CD1c-positive myeloid dendritic cell (primary cell): Measurements from ENCODE around the gene TMEM184B.

ENCODE experiments used
- DNase-seq: peaks from one replicate; pipeline ENCODE4 v3.0.0-alpha.2; 2016; ENCODE audit errors: extremely low spot score

The TMEM184B gene

DNA sequence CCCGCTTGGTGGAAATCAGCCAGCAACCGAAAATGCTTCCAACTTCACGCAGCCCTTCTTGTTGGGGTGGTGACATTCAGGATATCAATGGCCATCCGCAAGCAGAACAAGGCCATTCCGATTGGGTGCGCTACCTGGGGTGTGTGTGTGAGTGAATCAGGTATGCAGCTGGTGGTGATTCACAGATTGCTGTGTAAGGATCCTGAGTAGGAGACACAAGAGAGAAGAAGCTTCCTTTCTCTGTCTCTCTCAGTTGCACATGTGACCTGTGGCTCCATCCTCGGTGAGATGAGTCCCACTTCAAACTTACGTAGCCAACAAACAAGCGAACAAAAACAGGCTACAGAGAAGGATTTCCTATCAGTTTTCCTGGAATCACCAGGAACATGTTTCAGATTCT lies 9.6 kb upstream of the TMEM184B start:
- DNase-seq = no peak

DNA sequence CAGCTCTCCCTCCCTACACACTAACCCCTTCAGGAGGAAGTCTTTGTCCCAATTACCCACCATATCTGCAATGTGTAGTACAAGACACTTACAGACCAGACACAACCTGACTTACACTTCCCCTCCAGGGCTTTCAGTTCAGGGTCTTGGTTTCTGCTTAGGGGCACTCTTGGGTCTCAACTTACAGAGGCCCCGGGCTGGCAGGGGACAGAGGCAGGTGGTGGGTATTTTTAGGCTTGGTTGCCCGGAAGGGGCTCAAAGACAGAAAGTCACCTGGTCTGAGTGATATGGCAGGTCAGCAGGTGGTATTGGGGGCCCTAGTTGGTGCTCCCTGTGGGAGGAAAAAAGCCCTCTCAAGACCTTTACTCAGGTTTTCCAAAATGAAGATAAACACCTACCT lies 3.4 kb upstream of the TMEM184B start:
- DNase-seq = no peak

DNA sequence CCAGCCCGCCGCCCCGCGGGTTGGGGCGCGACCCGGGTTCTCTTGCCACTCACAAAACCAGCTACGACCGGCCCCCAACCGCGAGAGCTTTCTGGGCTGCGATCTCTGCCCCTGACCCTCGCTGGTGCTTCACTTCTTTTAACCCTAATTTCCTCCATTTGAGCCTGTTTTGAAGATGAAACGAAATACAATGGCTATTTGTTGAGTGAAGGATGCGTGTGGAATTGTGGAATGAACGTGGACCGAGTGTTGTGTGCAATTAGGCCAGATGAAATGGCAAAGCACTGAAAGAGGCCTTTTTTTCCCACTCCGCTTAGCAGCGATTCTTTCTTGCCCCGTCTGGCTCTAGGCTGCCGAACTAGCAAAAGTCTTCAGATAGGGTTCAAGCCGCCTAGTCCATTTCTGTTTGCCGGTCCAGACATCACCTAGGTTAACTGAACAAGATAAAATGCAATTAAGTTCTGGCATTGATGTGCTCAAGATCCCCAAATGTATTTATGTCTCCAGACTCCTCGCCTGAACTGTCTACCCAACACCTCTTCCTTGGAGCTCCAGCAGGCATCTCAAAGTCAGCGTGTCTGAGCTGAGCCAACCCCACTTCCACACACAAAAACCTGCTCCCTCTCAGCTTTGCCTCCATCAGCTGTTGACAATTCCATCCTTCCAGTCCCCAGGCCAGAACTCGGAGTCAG lies 471 bp upstream of the TMEM184B start:
- DNase-seq = no peak

DNA sequence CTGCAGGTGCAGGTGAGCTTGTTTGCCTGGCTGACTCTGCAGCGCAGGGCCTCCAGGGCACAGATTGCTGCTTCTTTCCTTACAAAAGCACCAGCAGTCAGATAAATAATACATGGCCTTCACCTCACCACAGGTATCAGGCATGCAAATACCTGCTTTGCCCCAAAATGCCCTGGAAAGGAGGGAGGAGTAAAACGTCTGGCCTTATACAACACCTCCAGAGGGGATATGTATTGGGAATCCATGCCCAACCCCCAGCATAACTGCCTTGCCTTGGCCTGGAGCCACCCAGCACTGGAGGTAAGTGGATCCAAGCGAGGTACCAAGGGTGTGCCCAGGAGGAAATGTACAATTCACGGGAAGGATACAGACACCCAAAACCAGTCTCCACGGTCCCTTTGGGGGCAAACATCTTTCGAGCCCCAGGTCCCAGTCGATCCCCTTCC lies 860 bp downstream of the TMEM184B start:
- no peak for DNase-seq

DNA sequence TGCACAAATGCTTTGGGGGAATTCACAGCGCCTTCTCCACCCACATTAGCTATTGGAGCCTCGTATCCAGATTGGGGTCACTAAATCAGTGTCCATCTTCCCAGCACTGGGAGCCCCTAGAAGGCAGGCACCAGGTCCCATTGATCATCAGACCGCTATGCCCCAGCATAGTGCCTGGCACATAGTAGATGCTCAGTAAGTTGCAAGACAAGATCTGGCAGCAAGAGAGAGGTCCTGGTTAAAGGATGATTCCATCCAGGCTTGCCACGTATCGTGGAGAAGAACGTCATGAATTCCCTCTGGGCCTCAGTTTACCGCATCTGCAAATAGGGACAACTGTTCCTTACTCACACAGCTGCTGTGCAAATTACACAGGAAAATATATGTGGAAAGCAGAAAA lies 1.7 kb downstream of the TMEM184B start:
- DNase-seq = no peak

DNA sequence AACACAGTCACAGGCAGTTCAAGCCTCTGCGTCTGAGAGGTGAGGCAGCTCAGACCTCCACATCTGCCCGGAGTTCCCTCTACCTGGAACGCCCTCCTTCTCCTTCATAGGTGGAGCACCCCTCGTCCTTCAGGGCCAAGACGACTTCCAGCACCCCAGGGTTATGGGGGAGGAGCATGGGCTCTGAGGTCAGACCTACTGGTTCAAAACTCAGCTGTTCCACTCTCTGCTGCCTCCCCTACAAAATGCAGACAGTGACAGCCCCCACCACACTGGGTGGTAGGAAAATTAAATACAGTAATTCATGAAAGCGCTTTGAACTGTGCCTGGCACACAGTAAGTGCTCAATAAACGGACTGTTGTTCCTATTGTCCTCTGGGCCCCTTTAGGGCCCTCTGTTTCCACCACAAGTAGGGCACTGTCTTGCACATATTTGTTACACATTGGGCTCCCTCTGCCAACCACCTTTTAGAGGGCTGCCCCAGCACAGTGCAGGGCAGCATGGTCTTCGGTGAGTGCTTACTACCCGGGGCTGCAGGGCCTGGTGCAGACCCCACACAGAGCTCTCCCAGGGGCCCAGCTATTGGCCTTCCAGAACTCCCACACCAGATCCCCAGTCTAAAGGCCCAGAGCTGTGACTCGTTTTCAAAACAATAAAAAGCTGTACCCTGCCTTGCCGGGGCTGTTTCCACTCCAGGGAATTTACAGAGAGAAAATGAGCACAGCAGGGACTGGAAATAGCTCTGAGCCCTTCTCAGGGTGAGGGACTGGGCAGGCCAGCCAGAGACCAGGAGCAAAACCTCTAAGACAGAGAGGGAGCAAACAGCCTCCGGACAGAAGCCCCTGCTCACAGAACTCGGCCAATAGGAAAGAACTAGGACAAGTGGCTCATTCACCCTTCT lies 2.5 kb downstream of the TMEM184B start:
- DNase-seq = no peak

DNA sequence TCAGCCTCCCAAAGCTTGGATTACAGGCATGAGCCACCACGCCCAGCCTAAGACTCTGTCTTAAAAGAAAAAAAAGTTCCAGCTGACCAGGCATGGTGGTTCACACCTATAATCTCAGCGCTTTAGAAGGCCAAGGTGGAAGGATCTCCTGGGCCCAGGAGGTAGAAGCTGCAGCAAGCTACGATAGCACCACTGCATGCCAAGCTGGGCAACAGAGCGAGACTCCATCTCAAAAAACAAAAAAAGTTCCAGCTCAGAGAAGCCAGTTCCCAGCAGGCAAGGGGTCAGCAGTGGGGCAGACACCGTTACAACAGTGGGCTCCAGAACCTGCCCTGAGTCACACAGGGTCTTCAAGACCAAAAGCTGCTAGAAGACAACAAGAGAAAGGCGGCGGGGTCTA lies 3.3 kb downstream of the TMEM184B start:
- no peak for DNase-seq

DNA sequence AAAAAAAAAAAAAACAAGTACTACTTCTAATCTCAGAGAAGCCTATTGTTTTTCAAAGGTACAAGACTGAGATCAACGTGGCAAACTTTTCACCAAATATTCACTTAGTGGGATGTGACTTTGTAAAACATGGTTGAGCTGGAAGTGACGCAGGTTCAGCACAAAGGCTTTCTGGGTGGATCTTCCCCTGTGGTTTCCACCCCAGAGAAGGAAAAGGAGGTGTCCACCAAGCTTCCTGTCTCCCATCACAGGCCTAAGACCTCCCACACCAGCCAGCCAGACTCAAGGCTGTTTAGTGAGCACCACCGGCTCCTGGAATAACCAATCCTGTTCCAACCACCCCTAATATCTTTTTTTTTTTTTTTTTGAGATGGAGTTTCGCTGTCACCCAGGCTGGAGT lies 5.7 kb downstream of the TMEM184B start:
- peak; percentile 62 for DNase-seq

DNA sequence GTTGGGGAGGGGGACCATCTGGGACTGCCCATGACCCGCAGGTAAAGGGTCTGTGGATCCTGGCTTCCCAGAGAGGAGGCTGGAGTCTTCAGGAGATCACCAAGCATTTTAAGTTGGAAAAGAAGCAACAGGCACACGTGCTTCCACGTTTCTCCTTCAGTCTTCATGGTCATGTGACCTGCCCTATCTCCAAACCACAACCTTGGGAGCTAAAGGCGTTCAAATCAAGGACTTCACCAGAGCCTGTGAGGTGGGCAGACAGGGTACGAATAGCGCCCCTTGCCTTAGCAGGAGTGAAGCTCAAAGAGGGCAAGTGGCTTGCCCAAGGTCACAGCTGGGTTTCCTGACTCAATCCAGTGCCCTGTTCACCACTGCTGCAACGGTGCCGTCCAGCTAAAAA lies 6.7 kb downstream of the TMEM184B start:
- no peak for DNase-seq

DNA sequence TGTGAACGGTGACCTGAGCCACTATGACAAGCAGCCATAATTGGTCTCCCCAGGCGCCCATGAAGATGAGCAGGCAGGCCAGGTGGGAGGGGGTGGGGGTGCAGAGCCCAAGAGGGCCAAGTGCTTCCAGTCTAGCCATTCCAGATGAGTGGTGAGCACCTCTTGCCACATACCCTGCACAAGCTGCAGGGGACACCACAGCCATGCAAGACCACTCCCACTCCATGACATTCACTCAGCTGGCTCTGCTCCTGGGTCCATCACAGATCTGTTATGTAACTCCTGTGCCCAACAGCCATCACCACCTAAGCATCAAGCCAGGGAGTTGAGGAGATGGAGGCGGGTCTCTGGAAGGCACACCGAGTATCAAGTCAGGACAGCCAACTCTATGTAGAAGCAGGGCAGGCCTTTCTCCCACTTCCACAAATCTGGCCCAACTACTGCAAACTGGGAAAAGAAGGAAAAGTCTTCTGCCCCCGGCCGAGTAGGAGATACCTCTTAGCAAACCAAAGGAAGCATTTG lies 8.4 kb downstream of the TMEM184B start:
- DNase-seq = no peak

DNA sequence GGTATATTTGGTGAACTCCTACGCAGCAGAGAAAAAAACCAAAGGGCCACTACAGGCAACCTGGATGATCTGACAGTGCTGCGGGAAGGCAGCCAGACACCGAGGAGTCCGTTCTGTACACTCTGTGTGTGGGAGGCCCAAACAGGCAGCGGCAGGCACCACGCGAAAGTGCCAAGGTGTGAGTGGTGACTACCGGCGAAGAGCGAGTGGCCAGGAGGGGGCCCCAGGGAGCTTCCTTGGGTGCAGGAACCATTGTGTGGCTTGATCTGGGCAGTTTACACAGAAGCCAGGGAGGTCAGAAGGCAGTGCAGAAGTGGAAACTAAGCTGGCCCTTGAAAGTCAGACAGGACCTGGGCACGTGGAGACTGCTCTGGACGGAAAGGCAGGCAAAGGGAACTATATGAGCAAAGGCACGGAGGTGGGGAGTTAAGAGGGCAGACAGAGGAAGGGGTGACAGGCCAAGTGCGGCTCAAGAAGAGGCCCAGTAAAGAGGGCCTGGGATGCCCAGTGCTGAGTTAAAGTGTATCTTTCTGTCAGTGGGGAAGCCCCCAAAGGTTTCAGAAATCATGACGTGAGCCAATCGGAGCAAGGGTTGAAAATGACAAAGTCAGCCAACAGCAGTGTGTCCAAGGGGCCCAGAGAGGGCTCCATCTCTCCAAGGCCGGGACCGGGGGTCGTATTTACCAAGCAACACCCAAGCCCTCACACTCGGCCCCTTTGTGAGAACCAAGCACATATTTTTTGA lies 10.6 kb downstream of the TMEM184B start:
- peak; percentile 55 for DNase-seq

DNA sequence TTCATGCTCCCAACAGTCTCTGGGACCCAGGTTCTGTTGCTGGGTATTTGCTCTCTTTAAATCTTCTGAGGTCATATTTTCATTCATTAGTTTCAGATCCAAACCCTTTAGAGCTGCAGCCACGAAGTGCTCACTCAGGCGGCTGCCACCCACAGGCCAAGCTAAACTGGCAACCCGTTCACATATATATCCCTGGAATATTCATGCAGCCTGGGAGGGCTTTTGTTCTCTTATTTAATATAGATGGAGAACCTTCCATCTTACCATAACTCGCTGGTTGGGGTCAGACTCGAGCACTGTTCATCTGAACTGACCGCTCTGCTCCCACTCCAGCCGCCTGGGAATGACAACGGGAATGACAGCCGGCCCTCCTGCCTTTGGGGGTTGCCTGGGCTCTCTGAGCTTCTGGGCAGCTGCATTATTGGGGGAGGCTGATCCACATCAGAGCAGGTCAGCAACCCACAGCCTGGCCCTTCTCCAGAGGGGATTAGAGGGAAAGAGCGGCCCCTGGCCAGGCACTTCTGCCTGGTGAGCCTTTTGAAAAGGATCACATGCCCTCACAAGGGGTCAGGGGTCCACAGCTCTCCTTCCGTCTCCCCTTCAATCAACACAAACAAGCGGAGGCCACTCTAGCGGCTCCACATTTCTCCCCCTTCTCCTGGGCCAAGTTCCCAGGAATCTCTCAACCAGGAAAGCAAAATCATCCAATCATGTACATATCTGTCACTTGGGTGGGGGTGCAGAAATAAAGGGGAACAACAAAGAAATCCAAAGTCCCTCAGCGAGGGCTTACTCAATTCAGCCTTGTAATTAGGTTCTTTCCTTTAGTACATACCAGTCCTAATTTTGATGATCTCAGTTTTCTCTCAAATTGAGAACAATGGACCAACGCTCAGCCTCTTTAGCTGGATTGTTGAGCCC lies 11.8 kb downstream of the TMEM184B start:
- DNase-seq = peak; percentile 28

DNA sequence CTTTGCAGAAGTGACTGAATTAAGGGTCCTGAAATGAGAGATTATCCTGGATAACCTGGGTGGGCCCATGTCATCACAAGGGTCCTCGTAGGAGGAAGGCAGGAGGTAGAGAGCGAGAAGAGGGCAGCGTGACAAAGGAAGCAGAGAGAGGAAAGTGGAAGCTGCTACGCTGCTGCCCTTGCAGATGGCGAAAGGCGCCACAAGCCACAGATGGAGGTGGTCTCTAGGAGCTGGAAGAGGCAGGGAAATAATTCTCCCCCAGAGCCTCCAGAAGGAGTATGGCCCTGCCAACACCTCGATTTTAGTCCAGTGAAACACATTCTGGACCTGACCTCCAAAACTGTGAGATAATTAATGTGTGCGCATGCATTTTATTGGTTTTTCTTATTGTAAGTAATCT lies 13.4 kb downstream of the TMEM184B start:
- DNase-seq = no peak

DNA sequence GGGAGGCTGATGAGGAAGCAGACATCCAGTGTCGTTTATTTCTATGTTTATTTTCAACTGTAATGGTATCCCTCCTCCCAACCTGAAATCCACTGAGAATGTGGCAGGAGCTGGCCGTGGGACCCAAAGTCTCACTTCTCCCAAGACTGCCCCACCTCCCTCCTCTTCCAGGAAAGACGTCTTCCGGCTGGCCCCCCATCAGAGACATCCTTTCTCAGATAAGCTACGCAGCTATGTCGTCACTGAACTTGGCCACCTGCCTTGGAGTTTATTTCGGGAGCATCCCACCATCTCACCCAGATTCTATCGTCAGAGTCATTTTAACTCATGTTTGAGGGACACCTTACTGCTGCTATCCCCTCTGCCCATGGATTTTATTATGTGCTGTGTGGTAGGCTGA lies 13.9 kb downstream of the TMEM184B start:
- DNase-seq = no peak

DNA sequence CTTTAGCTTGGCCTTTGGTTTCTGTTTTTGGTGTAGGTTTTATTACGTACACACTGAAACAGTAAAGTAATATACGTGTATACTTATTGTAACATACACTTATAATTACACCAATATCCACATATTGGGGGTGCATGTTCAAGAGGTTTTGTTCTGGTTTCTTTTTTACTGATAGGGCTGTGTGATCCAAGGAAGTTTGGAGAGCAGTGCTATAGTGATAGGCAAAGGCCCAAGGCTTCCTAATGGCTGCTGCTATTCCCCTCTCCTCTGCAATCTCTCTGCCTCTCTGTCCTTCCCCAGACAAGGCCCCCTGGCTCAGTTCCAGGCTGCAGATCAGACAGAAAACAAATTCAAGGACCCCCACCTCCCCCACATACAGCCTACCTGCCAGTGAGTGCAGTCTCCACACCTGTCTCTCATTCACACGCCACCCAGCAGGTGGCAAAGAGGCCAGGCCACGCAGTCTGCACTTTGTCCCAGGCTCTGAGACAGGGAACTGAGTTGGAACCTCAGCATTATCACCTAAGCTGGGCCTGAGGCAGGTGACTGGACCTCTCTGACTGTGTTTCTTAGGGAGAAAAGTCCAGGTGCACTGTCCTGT lies 15.1 kb downstream of the TMEM184B start:
- DNase-seq = no peak

DNA sequence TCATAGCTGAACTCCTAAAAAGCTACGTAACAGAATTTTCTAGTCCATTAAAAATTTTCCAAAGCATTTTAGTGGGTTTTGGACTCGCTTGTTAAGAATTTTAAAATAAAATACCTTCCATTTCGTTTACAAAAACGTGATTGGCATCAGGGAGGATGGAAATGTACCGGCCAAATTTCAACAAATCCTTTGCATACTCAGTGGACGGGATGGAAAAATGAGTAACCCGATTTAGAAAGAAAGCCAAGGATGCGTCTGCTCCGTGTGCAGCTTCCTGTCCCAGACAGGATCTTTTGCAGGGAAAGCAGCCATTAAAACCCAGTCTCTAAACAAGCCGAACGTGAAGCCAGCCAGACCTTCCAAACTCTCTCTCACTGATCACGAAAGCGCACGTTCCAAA lies 15.6 kb downstream of the TMEM184B start:
- DNase-seq = no peak

DNA sequence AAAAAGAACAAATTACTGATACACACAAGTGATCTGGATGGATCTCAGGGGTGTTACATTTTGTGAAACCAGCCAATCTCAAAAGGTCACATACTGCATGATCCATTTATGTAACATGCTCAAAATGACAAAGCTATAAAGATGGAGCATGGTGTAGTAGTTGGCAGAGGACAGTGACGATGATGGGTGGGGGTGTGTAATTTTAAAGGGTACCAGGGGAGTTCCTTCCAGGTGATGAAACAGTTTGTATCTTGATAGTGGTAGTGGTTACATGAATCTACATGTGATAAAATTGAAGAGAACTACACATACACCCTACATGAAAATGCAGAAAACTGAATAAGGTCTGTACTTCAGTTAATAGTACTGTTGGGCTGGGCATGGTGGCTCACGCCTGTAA lies 17.1 kb downstream of the TMEM184B start:
- no peak for DNase-seq

DNA sequence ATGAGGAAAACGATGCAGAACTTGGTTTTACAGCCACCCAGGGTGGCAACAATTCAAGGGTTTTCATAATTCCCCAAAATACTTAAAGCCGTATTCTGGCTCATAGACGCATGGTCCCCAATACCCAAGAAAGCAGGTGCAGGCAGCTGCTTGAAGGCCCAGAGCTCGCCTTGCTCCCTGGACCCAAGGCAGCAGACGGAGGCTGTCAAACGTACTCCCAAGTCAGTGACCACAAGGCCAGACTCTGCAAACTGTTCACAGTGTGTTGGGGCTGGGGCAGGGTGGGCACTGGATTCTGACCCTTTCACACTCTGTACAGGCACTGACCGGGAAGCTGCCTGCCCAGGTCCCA lies 21.5 kb downstream of the TMEM184B start:
- no peak for DNase-seq

DNA sequence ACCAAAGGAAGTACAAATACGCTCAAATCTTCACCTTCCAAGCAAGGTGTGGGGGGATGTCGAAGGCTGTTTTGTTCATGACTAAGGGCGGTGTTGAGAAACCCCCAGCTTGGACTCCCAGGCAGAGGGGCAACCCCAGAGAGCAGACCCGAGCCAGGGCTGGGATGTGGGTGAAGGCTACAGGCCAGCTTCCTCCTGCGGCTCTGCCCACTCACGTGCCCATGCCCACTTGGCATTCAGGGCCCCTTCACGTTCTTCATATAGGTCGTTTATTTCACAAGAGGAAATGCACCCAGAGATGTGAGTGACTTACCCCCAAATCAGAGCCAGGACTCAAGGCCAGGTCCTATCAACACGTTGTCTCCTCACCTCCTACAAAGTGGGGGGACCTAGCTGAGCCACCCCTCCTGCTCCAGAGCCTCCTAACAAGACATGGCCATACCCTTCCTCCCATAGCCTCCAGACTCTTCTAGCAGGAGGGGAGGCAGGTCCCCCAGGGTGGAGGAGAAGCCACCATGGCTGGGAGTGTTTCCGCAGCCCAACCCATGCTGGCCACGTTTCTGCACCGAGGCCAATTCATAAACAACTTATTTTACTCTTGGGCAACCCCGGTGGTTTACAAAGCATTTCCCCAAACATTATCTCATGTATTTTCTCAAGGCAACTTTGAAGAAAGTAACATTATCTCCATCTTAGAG lies 22.0 kb downstream of the TMEM184B start:
- DNase-seq = no peak
